Measurements from ENCODE around the gene SULT1A2.
"Not testable (repeated sequence)": the region's sequence is repeated elsewhere in the genome, so short reads cannot be mapped to it uniquely, and the experiment has no call there.

The SULT1A2 gene

DNA sequence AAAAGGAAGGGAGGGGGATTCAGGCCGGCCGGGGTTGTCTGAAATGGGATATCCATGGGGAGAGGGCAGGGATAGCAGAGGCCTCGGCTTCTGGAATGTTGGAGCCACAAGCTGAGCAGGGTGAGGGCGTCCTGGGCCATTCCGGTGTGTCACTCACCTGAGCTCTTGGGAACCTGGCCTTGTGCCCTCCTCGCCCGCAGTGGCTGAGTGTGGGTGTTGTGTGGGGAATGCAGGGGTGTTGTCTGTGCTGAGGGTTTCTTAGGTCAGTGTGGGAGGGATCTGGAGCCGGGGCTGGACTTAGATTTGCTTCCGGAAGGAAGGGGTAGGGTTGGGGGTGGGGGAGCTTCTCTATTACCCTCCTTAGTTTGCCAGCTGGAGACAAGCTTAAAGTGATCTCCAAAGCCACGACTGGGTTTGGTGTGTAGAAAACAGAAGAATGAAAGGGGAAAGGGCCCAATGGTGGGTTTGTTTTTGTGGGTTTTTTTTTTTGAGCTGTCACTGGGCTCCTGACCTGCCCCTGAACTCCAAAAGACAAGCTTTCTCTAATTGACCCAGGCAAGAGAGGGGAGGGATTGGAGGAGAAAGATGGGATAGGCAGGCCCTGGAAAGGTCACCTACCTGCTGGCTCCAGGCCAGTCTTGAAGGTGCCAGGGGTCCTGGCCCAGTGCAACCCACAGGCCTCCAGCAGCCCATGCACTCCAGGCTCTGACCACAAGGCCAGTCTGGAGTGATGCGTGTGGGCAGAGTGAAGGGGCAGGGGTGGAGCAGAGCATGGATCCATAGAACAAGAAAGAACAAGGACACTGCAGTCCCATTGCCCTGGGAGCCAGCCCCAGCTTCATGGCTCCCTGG lies at the start of gene SULT1A2:
Gene SULT1A2 (minus strand): TSS at position 211 of the 852 bp plus-strand sequence. CDS start 1,120 bp downstream, outside the sequence.
- peak; percentile 69 for DNase-seq

DNA sequence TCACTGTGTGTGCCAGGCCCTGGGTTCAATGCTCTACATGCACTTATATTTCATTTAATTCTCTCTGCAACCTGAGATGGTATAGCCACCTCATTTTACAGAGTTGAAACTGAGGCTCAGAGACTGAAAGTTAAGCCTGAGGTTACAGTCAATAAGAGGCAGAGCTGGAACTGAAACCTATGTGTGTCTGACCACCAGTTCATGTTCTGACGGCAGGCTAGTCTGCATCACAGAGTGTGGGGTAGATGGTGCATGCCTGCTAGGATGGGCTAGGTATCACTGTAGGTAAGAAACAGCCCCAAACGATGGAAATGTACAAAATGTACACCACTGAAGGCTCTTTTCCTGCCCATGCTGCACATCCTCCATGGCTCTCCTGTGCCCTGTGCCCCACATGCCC lies 43.1 kb upstream of the SULT1A2 start:
- DNase-seq = not testable (repeated sequence)

DNA sequence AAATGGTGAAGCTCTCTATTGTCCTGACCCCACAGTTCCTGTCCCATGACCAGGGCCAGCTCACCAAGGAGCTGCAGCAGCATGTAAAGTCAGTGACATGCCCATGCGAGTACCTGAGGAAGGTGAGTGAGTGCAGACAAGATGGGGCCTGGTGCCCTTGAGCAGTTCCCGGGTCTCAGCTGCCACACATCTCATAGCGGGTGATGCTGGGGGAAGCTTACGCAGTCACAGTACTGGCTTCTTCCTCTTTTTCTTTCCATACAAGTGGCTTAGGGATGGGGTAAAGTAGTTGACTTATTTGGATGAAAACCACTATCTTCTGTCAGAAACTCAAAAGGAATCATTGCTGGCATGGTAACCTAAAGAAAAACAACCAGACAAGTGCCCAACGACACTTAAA lies 41.5 kb upstream of the SULT1A2 start:
- DNase-seq = not testable (repeated sequence)

DNA sequence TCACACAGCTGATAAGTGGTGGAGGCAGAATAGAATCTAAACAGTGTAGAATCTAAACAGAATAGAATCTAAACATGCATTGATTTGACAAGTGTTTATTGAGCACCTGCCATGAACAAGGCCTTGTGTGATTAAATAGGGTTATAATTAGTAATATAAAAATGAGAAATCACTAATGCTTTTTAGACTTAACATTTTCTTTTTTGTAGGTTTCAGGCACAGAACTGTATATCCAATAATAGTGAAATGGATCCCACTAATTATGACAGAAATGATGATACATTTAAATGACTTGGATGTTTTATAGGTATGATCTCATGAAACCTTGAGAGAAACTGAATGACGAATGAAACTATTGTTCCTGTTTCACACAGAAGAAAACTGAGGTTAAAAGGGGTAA lies 40.9 kb upstream of the SULT1A2 start, which contains the start of gene NPIPB8:
Gene NPIPB8 (plus strand): TSS at position 301 of the 400 bp plus-strand sequence. CDS start 296 bp downstream, outside the sequence.
- DNase-seq = not testable (repeated sequence)

DNA sequence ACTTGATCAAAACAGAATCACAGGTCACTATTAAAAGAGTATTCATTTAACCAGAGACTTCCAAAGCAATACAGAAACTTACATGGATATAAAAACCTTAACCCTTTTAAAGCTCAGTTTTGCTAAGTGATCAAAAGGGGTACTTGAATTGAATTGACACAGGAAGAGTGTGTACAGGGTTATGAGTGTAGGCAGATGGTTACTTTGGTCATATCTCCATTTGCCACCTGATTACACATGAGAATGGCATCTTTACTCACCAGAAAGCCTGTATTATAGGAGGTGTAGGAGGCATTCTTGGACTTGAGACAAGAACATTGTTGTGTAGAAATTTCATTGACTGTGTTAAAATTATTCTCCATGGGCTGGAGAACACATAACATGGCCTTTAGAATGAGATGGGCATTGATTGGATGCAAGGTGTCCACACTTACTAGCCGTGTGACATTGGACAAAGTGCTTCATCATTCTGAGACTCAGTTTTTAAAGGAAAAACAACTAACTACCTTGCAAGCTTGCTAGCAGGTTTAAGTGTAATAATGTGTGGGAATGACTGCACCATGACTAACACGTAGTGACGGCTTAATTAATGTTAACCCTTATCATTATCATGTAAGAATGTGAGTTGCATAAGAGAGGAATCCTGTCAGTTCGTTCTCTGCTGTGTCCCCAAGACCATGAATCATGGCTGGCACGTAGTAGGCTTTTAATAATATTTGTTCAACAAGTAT lies 39.4 kb upstream of the SULT1A2 start:
- DNase-seq = not testable (repeated sequence)

DNA sequence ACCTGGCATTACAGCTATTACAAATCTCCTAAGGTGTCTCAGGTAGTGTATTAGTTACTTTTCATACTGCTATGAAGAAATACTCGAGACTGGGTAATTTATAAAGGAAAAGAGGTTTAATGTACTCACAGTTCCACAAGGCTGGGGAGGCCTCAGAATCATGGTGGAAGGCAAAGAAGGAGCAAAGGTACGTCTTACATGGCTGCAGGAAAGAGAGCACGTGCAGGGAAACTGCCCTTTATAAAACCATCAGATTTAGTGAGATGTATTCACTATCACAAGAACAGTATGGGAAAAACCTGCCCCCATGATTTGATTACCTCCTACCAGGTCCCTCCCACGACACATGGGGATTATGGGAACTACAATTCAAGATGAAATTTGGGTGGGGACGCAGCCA lies 34.1 kb upstream of the SULT1A2 start:
- DNase-seq = not testable (repeated sequence)

DNA sequence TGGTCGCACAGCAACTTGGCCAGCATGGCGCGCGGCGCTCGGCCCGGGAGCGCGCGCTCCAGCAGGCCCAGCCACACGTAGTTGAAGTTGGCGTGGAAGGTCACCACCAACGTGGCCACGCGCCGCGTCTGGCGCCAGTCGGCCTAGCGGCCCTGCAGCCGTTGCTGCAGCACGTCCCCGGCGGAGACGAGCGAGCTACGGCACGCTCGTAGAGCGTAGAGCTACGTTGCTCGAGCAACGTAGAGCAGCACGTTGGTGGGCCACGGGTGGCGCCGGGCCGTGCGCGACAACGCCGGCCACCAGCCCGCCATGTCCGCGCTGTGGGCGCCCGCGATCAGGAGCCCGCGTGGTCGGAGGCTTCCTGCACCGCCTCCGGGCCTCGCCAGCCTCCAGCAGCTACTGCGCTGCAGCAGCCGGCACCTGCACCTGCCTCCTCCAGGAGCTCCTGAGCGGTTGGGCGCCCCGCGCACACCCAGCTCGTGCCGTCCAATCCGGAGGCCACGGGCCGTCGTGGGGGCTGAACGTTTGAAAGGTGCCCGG lies 26.4 kb upstream of the SULT1A2 start:
- DNase-seq = peak; percentile 87

DNA sequence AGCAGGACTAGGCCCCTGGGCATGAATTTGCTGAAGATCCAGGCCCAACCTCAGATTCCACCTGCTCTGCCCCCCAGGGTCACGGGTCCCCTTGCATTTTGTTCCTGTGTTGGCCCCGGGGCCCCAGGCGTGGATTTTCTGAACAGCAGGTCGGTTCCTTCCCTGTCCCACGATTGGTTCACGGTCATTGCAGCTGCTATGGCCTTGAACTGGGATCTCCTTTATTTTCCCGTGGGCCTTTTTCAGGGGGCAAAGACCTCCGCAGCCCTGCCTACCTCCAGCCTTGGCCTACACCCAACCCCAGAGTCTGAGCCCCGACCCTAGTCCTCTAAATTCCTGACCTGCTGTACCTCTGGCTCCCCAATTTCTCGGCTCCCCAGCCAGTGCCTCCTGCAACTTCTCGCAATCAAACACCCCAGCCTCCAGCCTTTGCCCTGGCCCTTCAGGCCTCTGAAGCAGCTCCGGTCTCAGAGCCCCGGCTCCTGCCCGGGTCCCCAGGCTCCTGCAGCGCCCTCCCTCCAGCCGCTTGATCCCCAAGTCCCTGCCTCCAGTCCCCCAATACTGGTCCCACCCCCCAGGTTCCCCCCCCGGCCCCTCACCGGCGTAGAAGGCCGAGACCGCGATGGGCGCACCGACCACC lies 25.8 kb upstream of the SULT1A2 start:
- DNase-seq = peak; percentile 45

DNA sequence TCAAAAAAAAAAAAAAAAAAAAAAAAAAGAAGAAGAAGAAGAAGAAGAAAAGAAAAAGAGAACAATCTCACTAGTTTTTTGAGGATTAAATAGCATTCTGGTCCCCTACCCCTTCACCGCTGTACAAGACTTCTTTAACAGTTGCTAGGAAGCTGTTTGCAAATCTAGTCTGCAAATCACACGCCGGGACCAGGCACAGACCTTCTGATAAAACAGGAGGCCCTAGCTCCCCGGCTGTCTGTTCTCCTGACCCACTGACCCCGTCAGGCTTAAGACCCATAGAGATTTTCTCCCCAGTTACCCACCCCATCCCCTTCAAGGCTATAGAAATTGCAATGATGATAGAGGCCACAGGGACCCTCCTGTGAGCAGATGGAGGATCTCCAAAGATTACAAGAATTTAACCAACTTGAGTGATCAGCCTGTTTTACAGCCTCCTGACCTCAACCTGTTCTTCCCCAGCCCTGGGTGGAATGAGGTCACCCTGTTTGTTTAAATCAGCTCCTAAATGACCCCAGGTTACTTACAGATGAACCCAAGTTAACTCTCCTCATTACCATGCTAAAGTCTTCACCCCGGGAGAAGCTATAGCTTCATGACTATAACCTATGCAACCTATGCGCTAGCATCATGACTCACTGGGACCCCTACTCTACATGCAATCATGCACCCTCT lies 24.8 kb upstream of the SULT1A2 start:
- DNase-seq = no peak

DNA sequence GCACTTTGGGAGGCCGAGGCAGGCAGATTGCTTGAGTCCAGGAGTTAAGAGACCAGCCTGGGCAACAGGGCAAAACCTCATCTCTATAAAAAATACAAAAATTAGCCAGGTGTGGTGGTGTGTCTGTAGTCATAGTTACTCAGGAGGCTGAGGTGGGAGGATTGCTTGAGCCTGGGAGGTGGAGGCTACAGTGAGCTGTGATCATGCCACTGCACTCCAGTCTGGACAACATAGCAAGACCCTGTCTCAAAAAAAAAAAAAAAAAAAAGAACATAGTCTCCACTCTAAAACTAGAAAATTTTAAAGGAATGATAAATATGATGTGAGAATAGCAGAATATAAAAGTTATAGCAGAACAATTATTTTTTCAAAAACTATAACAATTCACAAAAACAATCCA lies 23.5 kb upstream of the SULT1A2 start:
- not testable (repeated sequence) for DNase-seq

DNA sequence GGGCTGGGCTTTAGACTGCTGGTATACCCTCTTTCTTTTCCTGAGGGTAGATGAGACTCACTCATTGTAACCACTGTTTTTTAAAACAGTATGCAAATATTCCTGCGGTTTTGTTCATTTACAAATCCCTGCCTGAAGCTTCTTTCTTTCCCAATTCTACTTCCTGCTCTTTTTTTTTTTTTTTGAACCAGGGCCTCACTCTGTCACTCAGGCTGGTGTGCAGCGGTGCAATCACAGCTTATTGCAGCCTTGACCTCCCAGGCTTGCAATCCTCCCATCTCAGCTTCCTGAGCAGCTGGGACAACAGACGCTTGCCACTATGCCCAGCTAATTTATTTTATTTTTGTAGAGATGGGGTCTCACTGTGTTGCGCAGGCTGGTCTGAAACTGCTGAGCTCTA lies 21.0 kb upstream of the SULT1A2 start:
- DNase-seq = peak; percentile 26

DNA sequence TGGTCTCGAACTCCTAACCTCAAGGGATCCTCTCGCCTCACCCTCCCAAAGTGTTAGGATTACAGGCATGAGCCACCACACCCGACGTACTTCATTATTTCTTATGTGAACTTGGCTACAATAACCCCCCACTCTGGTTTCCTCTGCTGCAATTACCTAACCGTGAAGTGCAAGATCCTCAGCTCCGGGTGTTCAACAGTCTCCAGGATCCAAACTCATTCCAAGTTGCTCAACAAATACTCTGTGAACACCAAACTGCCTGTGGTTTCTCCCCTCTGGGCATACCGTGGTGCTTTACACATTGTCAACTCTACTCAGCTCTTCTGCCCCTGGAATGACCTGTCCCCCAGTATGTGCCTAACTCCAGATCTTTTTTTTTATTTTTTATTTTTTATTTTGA lies 19.8 kb upstream of the SULT1A2 start:
- DNase-seq = no peak

DNA sequence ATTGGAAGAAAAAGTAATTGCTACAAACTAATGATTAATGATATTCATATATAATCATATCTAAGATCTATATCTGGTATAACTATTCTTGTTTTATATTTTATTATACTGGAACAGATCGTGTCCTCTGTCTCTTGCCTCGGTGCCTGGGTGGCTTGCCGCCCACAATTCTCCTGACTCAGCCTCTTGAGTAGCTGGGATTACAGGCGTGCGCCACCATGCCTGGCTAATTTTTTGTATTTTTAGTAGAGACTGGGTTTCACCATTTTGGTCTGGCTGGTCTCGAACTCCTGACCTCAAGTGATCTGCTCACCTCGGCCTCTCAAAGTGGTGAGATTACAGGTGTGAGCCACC lies 19.4 kb upstream of the SULT1A2 start:
- not testable (repeated sequence) for DNase-seq

DNA sequence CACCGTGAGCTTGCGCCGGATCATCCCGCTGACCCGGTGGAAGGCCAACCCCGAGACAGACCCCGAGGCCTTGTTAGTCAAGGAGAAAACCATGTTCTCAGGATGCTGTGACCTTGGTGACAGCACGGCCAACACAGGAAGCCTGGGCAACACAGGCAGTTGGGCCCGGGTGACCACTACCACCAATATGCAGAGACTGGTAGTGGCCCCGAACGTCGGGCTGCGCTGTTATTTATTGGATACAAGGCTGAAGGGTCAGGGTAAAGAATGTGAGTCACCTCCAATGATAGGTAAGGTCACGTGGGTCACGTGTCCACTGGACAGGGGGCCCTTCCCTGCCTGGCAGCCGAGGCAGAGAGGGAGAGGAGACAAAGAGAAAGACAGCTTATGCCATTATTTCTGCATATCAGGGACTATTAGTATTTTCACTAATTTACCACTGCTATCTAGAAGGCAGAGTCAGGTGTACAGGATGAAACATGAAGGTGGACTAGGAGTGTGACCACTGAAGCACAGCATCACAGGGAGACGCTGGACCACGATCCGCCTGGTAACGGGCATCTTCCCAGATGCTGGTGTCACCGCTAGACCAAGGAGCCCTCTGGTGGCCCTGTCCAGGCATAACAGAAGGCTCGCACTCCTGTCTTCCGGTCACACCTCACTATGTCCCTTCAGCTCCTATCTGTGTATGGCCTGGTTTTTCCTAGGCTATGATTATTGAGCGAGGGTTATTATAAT lies 18.8 kb upstream of the SULT1A2 start:
- DNase-seq = peak; percentile 51

DNA sequence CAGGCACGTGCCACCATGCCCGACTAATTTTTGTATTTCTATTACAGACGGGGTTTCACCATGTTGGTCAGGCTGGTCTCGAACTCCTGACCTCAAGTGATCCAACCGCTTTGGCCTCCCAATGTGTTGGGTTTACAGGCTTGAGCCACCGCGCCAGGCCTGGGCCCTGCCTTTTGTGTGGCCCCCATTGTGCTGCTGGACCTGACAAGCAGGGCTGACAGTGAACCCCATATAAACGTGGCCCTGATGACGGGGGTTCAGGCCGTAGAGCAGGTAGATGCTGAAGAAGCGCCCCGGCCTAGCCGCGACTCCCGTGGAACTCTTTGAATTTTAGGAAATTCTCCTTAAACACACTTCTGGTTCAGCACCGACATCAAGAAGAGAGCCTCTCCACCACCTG lies 17.7 kb upstream of the SULT1A2 start:
- not testable (repeated sequence) for DNase-seq

DNA sequence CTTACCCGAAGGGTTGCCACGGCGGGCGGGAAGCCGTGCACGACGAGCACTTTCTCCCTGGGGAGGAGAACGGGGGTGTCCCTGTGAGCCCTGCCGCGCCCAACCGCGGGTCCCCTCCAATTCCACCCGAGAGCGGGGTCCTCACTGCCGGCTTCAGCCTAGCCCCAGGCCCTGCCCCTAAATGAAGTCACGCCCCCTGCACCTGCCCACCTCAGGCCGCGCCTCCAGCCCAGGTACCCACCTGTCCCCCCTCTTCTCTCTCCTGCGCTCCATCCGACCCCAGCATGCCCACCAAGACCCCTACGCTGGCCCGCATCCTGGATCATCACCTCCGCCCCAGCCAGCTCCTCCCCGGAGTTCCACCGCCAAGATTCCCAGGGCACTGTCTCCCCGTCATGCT lies 17.1 kb upstream of the SULT1A2 start:
- not testable (repeated sequence) for DNase-seq

DNA sequence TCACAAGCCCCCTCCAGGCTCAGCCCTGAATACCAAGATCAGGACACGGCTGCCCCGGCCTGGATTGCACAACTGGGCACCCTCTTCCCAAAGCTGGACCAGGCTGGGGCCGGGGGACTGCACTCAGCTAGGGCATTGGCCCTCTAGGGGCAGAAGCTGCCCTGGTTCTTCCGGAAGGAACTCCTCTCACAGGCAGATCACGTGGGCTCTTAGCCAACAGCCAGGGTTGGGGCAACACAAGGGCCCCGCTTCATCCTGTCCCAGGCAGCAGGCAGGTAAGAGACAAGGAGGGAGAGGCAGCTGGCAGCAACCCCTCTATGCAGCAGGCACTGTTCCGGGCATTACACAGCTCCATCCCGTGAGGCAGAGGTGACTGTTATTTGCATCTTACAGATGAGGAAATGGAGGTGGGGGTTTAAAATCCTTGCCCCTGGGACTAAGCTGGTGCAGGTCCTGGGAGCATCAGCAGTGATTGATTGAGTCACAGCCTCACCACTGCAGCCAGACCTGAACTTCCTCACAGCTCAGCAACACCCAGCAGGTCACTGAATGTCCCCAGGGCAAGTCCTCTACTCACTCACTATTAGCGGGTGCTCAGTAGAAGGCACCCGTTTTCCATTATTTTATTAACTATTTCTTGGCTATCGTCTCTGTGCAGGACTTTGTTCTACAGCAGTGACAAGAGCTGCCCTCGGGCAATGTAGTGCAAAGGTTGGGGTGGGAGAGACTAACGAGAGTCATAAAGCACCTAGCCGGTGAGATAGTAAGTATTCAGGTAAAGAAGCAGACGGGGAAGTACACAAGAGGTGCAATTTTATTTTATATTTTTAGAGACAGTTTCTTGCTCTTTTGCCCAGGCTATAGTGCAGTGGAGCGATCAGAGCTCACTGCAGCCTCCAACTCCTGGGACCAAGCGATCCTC lies 15.8 kb upstream of the SULT1A2 start:
- DNase-seq = not testable (repeated sequence)

DNA sequence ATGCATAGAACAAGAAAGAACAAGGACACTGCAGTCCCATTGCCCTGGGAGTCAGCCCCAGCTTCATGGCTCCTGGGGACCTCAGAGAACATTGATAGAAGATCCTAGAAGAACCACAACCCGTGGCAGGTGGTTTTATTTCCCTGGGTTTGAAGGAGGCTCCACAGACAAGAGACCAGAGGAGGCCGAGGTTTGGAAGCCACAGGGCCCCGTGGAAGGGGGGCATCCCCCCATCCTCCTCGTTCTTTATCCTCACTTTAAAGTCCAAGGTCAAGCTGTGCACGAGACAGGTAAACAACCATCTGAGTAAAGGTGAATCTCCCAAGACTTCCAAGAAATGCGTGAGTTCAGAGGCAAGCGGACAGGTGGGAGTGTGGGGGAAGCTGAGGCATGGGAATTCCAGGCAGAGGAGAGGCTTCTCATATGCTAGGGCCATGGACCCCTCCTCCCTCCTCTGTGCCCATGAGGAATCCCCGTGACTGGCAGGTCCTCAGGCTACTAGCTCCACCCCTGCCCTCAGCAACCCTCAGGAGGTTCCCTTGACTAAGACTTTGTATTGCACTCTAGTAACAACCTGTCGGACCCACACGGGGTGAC lies 13.8 kb upstream of the SULT1A2 start:
- no peak for DNase-seq

DNA sequence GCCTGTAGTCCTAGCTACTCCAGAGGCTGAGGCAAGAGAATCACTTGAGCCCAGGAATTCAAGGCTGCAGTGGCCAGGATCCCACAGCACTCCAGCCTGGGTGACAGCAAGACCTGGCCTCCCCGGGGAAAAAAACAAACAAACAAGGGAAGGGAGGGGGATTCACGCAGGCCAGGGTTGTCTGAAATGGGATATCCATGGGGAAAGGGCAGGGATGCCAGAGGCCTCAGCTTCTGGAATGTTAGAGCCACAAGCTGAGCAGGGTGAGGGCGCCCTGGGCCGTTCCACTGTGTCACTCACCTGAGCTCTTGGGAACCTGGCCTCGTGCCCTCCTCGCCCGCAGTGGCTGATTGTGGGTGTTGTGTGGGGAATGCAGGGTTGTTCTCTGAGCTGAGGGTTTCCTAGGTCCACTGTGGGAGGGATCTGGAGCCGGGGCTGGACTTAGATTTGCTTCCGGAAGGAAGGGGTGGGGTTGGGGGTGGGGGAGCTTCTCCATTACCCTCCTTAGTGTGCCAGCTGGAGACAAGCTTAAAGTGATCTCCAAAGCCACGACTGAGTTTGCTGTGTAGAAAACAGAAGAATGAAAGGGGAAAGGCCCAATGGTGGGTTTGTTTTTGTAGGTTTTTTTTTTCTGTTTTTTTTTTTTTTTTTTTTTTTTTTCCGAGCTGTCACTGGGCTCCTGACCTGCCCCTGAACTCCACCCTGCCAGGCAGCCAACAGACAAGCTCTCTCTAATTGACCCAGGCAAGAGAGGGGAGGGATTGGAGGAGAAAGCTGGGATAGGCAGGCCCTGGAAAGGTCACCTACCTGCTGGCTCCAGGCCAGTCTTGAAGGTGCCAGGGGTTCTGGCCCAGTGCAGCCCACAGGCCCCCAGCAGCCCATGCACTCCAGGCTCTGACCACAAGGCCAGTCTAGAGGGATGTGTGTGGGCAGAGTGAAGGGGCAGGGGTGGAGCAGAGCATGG lies 13.1 kb upstream of the SULT1A2 start, which contains the start of gene SULT1A1:
Gene SULT1A1 (minus strand): TSS at position 414 of the 964 bp plus-strand sequence. CDS start 1,189 bp downstream, outside the sequence.
- DNase-seq = peak; percentile 80
